VCaP (cell line): ENCODE results near the gene FAM171A2.
A peak's percentile ranks its signal among the peaks of the same experiment; 100 is the strongest.

Experiments used
- H3K27ac ChIP-seq: fragments of 450-650 bp; 2 replicates; pipeline ENCODE4 v1.5.1; 2017
- TF ChIP-seq, protein P1 (sequence below): fragments of 450-650 bp; conservative IDR thresholded peaks from 2 replicates; pipeline ENCODE4 v1.5.1; 2017; ENCODE audit warnings: mild to moderate bottlenecking, moderate library complexity

Gene FAM171A2

DNA sequence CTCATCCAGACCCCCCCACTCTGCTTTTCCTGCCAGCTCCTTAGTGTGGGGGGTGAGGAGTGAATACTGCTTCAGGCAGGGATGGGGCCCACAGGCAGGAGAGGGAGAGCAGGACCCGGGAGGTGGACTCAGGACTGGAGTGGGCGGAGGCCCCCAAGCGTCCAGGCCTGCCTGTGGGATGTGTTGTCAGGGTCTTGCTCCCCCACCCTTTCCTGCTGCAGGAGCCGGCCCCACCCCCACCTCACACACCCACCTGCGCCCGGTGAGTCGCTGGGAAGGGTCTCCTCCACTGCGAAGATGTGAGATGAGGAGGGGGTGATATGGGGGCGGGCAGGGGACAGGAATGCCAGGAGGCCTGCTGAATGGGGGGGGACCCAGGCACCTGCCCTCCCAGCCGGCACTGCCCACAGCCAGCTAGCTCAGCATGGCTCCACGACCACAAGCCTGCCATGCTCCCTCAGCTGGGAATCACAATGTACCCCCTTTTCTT lies 1.1 kb downstream of the FAM171A2 start:
- peak overlapping the region; percentile 77; the same call in 1 of the 2 replicates for H3K27ac ChIP-seq
- TF ChIP-seq, protein P1, sequence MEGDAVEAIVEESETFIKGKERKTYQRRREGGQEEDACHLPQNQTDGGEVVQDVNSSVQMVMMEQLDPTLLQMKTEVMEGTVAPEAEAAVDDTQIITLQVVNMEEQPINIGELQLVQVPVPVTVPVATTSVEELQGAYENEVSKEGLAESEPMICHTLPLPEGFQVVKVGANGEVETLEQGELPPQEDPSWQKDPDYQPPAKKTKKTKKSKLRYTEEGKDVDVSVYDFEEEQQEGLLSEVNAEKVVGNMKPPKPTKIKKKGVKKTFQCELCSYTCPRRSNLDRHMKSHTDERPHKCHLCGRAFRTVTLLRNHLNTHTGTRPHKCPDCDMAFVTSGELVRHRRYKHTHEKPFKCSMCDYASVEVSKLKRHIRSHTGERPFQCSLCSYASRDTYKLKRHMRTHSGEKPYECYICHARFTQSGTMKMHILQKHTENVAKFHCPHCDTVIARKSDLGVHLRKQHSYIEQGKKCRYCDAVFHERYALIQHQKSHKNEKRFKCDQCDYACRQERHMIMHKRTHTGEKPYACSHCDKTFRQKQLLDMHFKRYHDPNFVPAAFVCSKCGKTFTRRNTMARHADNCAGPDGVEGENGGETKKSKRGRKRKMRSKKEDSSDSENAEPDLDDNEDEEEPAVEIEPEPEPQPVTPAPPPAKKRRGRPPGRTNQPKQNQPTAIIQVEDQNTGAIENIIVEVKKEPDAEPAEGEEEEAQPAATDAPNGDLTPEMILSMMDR, result no peak

GRCh38 chr17:44361292-44362260 lies 2.1 kb downstream of the FAM171A2 start:
- no peak overlapping the region for H3K27ac ChIP-seq
- TF ChIP-seq, protein P1, result no peak

DNA sequence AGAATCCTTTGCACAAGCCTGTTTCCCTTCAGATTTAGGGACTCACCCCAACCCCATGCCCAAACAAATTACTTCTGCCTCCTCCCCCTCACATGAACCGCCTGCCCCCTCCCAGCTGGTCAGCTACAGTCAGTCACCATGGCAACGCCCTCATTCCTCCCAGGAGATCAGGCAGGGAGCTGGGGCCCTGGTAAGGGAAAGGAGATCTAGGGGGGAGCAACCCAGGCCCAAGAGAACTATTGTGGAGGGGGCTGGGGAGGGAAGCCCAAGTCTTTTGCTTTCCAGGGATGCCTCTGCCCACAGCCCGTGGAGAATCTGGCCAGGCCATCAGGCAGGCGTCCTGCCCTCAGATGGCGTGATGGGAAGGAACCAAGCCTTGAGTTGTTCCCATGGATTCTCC lies 2.8 kb downstream of the FAM171A2 start:
- TF ChIP-seq, protein P1, result no peak
- no peak overlapping the region for H3K27ac ChIP-seq

DNA sequence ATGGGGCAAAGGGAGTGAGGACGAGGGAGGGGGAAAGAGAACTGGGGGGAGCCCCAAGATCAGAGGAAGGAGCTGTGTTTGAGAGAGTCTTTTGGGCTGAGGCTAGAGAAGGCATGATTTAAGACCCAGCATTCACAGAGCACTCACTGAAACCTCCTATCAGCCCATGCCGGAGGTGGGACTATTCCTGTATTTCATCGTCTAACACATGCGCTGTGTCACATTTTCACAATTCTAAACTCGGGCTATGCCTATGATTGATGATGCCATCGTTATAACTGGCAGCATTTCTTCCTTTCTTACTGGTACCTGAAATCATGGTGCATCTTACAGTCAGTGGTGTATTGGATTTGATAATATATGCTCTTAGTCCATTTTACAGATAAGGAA lies 3.5 kb downstream of the FAM171A2 start:
- TF ChIP-seq, protein P1, result no peak

GRCh38 chr17:44359458-44360143 lies 4.1 kb downstream of the FAM171A2 start:
- TF ChIP-seq, protein P1, result no peak
- no peak overlapping the region for H3K27ac ChIP-seq

More for the DNA sequence above, 3.5 kb downstream of the FAM171A2 start:
- no peak overlapping the region for H3K27ac ChIP-seq

DNA sequence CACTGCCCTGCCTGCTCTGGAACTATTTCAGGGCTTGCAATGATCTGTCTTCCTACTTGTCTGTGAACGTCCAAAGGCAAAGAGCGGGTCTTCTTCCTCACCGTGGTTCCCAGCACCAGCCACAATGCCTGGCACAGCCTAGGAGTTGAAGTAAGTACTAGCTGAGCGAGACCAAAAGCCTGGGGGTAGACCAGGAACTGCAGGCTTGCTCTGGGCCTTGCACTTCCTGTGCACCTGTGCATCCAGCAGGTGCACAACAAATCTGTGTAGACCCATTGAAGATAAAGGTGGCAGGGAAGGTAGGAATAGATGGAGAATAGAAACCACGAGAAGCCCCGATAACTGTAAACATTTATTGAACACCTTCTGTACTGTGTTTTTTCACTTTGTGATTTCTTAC lies 4.6 kb downstream of the FAM171A2 start:
- TF ChIP-seq, protein P1, result no peak

GRCh38 chr17:44358066-44358465 lies 5.6 kb downstream of the FAM171A2 start:
- no peak overlapping the region for H3K27ac ChIP-seq
- TF ChIP-seq, protein P1, result no peak

More for the DNA sequence above, 4.6 kb downstream of the FAM171A2 start:
- no peak overlapping the region for H3K27ac ChIP-seq
